ENCODE results near the gene TRIM67. TPM values are rescaled to one million over a fixed set of nuclear protein-coding genes. Genes with fewer than 3 reads are reported as not detected.

Gene TRIM67
- total RNA-seq, 1 donor from 2014 or later, result not detected

DNA sequence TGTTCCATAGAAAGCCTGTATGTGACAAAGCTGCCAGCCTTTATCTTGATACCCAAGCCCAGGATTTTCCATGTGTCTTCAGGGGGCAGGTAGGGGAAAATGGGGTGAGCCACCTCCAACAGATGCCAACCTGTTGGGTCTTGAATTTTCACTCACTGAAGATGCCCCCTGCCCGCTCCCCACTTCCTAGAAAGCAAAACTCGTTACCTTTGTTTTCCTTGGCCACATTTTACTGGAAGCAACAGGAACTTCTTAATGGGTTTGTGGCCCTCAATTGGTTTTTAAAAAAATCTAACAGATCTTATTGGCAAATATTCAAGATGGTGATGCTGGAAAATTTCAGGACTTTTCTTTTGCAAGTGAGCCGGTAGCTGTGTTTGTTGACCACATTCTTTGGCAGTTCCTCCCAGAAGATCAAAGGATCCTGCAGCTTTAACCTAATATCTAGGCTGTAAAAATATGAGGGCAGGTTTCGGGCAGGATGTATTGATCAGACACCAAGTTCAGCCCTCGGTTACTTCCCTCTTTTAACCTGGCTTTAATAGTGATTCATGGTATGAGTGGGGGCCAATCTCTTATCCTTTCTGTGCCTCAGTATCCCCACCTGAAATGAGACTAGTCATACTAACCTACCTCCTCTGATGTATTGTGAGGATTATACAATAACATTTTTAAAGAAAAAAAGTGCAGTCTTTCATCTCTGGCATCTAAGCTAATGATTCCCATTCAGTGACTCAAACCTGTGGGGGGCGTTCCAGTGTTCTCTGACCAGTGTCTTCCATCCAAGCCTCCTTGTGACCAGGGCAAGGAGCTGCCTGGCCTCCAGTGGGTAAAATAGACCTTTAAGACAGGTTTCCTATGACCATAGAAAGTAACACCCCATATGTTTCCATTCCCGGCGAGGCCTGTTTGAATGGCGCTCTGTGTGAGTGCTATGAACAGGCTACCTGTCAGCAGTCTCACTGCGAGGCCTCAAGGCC lies 57.9 kb downstream of the TRIM67 start:
- TF ChIP-seq, protein P1, sequence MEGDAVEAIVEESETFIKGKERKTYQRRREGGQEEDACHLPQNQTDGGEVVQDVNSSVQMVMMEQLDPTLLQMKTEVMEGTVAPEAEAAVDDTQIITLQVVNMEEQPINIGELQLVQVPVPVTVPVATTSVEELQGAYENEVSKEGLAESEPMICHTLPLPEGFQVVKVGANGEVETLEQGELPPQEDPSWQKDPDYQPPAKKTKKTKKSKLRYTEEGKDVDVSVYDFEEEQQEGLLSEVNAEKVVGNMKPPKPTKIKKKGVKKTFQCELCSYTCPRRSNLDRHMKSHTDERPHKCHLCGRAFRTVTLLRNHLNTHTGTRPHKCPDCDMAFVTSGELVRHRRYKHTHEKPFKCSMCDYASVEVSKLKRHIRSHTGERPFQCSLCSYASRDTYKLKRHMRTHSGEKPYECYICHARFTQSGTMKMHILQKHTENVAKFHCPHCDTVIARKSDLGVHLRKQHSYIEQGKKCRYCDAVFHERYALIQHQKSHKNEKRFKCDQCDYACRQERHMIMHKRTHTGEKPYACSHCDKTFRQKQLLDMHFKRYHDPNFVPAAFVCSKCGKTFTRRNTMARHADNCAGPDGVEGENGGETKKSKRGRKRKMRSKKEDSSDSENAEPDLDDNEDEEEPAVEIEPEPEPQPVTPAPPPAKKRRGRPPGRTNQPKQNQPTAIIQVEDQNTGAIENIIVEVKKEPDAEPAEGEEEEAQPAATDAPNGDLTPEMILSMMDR (IDR thresholded peaks at IDR 0.05), result no peak
- Histone ChIP-seq H3K27me3 (no peaks in the 10 kb centered on the region), H3K4me1 (no peaks in the 10 kb centered on the region), H3K9me3 (no peaks in the 10 kb centered on the region), H3K4me3 (no peak overlapping the region), H3K27ac (no peak overlapping the region), H3K36me3 (peaks cover 5 to 22% of the 10 kb centered on the region in 2 donors)
- no peak for DNase-seq (ENCODE audit: low spot score in 2 of 2)
- intact Hi-C loops (cut with DNase I), result loop anchor here (10.0 kb wide), 2 partner anchors 245 to 575 kb away; partner anchors contain the start of genes ARV1, COG2 and TTC13

DNA sequence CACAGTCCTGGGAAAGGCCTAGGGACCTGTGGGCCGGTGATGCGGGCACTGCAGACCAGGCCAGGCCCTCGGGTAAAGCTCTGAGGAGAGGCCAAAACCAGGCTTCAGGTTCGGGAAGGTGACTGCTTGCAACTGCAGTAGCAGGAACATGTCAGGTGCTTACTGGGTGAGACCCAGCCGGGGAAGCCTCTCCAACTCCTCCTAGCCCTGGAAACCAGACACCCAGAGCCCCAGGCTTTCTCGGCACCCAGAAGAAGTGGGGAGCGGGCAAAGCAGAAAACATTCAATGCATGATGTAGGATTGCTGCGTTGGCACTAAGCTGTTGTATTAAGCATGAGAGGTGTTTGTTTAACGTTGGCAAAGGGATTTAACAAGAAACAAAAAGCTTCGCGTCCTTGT lies 58.9 kb downstream of the TRIM67 start:
- DNase-seq (ENCODE audit: low spot score in 2 of 2), result no peak
- Histone ChIP-seq H3K4me1 (no peaks in the 10 kb centered on the region), H3K36me3 (peaks cover 12 to 31% of the 10 kb centered on the region in 2 donors), H3K27ac (no peak overlapping the region), H3K27me3 (no peaks in the 10 kb centered on the region), H3K9me3 (no peaks in the 10 kb centered on the region), H3K4me3 (no peak overlapping the region)
- intact Hi-C loops (cut with DNase I), result no loop called here
- TF ChIP-seq, protein P1 (IDR thresholded peaks at IDR 0.05), result no peak

DNA sequence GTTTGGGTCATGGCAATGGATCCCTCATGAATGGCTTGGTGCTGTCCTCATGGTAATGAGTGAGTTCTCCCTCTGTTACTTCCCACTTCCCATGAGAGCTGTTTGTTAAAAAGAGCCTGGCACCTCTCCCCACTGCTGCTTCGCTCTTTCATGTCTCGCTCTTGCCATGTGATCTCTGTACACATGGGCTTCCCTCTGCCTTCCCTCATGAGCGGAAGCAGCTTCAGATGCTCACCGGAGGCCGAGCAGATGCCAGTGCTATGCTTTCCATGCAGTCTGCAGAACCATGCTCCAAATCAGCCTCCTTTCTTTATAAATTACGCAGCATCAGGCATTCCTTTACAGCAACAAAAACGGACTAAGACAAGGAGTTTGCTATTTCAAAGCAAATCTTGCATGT lies 64.3 kb downstream of the TRIM67 start:
- TF ChIP-seq, protein P1 (IDR thresholded peaks at IDR 0.05), result no peak
- Histone ChIP-seq H3K9me3 (no peaks in the 10 kb centered on the region), H3K4me3 (no peak overlapping the region), H3K27ac (no peak overlapping the region), H3K4me1 (no peaks in the 10 kb centered on the region), H3K27me3 (no peaks in the 10 kb centered on the region), H3K36me3 (peaks cover 35 to 61% of the 10 kb centered on the region in 2 donors)
- intact Hi-C loops (cut with DNase I), result no loop called here
- DNase-seq (ENCODE audit: low spot score in 2 of 2), result no peak

DNA sequence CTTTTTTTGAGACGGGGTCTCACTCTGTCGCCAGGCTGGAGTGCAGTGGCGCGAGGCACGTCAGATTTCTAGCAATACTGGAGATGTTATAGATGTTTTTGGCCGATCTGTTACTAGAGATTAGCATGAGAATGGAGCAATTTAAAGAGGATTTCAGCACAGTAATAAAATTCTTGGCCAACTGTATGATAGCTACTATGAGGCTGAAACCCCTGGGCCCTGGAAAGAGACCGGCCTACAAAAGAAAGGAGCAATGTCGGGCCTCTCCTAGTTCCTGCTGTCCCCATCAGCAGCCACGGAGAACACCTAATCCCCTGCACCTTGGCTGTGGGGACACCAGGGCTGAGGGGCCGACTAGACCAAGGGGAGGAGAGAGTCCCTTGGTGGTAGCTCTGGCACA lies 69.7 kb downstream of the TRIM67 start:
- TF ChIP-seq, protein P1 (IDR thresholded peaks at IDR 0.05), result no peak
- H3K27ac ChIP-seq, result no peak overlapping the region
- no peaks in the 10 kb centered on the region for H3K27me3 ChIP-seq
- DNase-seq (ENCODE audit: low spot score in 2 of 2), result no peak
- H3K4me3 ChIP-seq, result no peak overlapping the region
- peaks cover 17 to 26% of the 10 kb centered on the region in 2 donors for H3K36me3 ChIP-seq
- intact Hi-C loops (cut with DNase I), result no loop called here
- no peaks in the 10 kb centered on the region for H3K9me3 ChIP-seq
- no peaks in the 10 kb centered on the region for H3K4me1 ChIP-seq

DNA sequence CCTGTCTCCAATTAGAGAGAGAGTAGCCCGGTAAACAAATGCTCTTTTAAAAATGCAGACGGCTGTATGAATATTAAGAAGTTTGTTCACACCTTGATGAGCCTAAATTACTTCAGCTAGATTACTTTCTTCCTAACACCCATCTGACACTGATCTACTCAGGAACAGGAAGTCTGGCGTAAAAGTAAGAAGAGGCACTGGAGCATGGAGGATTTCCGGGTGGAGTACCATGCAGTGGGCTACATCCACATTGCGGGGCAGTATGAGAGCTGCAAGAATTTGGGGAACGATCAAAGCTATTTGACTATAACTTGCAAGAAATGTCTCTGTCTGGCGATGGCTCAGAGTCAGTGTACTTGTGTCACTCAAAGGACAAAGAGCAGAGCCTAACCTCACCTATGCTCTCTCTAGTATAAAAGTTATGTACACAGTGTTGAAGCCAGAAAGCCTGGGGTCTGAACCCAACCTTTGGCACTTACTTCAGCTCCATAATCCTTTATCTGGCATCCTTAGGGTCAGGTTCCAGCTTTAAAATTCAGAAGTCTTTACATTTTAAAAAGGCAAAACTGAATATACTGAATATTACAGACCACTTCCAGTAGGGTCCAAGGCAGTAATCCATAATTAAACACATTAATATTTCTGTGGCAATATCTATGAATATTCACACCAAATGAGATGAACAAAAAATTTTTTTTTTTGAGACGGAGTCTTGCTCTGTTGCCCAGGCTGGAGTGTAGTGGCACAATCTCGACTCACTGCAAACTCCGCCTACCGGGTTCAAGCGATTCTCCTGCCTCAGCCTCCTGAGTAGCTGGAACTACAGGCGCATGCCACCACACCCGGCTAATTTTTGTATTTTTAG lies 71.2 kb downstream of the TRIM67 start:
- Histone ChIP-seq H3K36me3 (peaks cover 13 to 29% of the 10 kb centered on the region in 2 donors), H3K4me1 (no peaks in the 10 kb centered on the region), H3K9me3 (no peaks in the 10 kb centered on the region), H3K4me3 (no peak overlapping the region), H3K27ac (no peak overlapping the region), H3K27me3 (no peaks in the 10 kb centered on the region)
- no peak for DNase-seq (ENCODE audit: low spot score in 2 of 2)
- TF ChIP-seq, protein P1 (IDR thresholded peaks at IDR 0.05), result no peak
- intact Hi-C loops (cut with DNase I), result no loop called here
